NK-92 (cell line): Measurements from ENCODE around the gene SLC35A3.
A peak's percentile ranks its signal among the peaks of the same experiment; 100 is the strongest.
"Not testable (repeated sequence)": the region's sequence is repeated elsewhere in the genome, so short reads cannot be mapped to it uniquely, and the experiment has no call there.

Experiments
- DNase-seq: peaks from one replicate; lab custom pipeline; 2025; ENCODE audit not compliant: unreplicated experiment; lab: John Stamatoyannopoulos, UW

The SLC35A3 gene

GRCh38 chr1:100034470-100034869 lies 64.7 kb downstream of the SLC35A3 start:
- no peak for DNase-seq

- DNase-seq = no peak
These were observed 65.4 kb downstream of the SLC35A3 start for GRCh38 chr1:100035214-100035613.

- no peak for DNase-seq
These were observed 67.2 kb downstream of the SLC35A3 start for GRCh38 chr1:100036718-100037655.

GRCh38 chr1:100037656-100037926 lies 67.8 kb downstream of the SLC35A3 start:
- DNase-seq = no peak

- DNase-seq = peak; percentile 43
These were observed 68.3 kb downstream of the SLC35A3 start for GRCh38 chr1:100037927-100038659.

GRCh38 chr1:100038660-100039287 lies 69.0 kb downstream of the SLC35A3 start:
- no peak for DNase-seq

GRCh38 chr1:100039591-100039990 lies 69.8 kb downstream of the SLC35A3 start:
- DNase-seq = no peak

DNA sequence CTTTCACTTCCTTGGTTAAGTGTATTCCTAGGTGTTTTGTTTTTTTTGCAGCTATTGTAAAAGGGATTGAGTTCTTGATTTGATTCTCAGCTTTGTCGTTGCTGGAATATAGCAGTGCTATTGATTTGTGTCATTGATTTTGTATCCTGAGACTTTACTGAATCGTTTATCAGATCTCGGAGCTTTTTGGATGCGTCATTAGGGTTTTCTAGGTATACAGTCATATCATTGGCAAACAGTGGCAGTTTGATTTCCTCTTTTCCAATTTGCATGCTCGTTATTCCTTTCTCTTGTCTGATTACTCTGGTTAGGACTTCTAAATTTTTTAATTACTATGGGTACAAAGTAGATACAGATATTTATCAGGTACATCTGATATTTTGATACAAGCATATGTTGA lies 75.4 kb downstream of the SLC35A3 start:
- no peak for DNase-seq

- DNase-seq = not testable (repeated sequence)
These were observed 77.5 kb downstream of the SLC35A3 start for GRCh38 chr1:100047235-100047708.

- DNase-seq = no peak
These were observed 80.3 kb downstream of the SLC35A3 start for GRCh38 chr1:100050139-100050538.

GRCh38 chr1:100051401-100051800 lies 81.6 kb downstream of the SLC35A3 start:
- no peak for DNase-seq

- no peak for DNase-seq
These were observed 82.1 kb downstream of the SLC35A3 start for GRCh38 chr1:100051893-100052292.

DNA sequence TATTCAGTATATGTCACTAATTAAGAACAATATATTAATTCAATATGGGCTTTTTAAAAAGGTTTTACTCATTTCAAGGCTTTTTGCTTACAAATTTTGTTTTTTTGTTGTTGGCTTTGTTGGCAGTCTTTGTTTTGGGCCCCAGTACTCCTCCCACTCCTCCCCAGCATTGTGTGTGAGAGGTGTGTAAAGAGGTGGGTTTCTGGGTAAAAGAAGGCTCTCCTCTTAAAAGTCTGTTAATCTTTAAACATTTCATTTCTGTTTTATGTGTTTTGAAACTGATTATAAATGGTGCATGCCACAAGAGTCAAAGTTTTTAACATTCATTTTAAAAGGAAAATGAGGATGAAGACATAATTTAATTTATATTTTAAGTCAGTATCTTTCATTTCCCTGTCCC lies 83.3 kb downstream of the SLC35A3 start:
- no peak for DNase-seq

GRCh38 chr1:100053727-100054126 lies 83.9 kb downstream of the SLC35A3 start:
- no peak for DNase-seq

GRCh38 chr1:100061681-100062080 lies 91.9 kb downstream of the SLC35A3 start:
- no peak for DNase-seq

GRCh38 chr1:100065183-100065968 lies 95.6 kb downstream of the SLC35A3 start:
- no peak for DNase-seq

DNA sequence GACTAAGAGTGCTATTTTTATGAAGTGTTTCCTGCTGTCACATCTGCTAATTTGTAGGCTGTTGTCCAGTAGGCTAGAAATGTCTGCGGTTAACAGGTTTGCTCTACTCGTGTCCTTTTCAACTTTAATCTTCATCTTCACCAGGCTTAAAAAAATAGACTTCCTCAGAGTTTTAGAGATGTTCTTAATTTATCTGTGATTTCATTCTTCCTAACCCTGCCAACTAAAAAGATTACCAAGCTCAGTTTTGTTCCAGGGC lies 96.1 kb downstream of the SLC35A3 start:
- DNase-seq = no peak

DNA sequence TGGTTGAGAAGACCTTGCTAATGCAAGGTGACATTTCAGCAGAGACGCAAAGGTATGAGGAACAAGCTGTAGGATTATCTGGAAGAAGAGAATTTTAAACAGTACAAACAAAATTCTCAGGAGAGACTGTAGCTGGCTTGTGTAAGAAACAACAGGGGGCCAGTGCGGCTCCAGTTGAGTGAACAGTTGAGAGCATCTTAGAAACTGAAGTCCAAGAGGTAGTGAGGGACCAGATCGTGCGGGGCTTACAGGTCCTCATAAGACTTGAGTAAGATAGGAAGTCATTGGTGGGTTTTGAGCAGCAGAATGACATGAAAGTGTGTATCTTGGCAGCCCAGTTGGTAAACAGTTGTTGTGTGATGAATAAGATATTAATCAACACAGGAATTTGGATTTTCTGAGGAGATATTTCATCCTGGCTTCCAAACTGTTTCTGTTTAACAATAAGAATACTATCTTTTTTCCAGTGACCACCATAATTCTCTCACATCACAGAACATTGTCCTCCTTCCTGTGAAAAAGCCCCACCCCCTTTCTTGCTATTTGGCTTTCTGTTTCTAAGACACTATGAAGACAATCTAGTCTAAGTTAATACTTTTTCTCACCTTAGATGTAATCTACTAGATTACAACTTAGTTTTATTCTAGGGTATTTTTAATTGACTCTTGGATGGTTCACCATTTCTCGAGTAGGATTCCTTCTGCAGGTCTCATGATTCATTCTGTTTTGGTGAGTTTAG lies 100.6 kb downstream of the SLC35A3 start:
- no peak for DNase-seq

- DNase-seq = no peak
These were observed 103.7 kb downstream of the SLC35A3 start for GRCh38 chr1:100073531-100073930.

DNA sequence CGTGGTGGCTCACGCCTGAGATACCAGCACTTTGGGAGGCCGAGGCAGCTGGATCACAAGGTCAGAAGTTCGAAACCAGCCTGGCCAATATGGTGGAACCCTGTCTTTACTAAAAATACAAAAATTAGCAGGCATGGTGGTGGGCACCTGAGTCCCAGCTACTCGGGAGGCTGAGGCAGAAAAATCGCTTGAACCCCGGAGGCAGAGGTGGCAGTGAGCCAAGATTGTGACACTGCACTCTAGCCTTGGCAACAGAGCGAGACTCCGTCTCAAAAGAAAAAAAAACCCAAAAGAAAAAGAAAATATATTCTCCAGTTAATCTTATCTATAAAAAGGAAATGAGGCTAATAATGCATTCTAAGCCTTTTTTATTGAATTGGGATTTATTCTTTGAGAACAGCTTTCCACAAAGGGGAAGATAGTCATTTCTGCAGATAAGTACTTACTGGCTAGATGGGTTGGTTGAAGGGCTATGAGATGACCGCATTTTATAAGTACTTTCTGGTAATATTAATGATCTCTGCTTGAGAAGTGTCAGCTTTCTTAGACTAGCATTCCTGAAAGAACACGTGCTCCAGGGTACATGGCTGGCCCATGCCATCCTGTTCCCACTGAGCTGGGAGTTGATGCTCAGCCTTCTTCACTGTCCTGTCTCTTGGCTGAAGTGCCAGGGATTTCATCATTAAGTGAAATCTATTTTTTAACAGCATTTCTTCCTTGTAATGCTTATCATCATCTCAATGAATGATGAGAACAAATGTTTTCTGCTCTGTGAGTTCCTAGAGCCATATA lies 105.0 kb downstream of the SLC35A3 start:
- DNase-seq = no peak
